Muscle of back (tissue), 11 donors: ENCODE results near the gene CAMK2D. TPM values are rescaled to one million over a fixed set of nuclear protein-coding genes. Genes with fewer than 3 reads are reported as not detected.
"Not testable (repeated sequence)": the region's sequence is repeated elsewhere in the genome, so short reads cannot be mapped to it uniquely, and the experiment has no call there.

Experiments used
- DNase-seq, 3 donors: peaks; one replicate each; pipeline versions ENCODE4 v3.0.0 to v3.0.0-alpha.2; 2013
- polyA plus RNA-seq, 10 donors: library from polyadenylated mRNA; unstranded; fragments of 120-200 nt; gene quantifications; one replicate each; pipeline ENCODE4 v1.2.1, GENCODE V29; 2013; ENCODE audit not compliant: insufficient read length in 10 of 10

The CAMK2D gene
- polyA plus RNA-seq, 10 donors, result 119 to 227 (median 177) TPM

DNA sequence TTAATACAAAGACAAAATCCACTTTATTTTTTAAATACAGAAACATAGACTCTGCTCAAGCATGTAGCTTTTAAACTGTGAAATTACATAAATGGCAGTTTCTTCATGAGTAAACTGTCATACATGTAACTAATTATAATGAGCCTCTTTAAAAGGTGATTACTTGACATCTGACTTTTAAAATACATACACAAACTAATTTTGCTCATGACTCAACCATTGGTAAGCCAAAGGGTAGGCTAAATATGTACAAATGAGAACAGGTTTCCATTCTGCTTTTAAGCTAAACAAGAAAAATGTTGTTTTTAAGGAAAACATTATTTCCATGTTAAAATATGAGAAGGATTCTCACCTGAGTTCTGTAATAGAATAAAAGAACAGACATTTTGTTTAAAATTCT is 27.9 kb downstream of the CAMK2D start:
- no peak for DNase-seq

DNA sequence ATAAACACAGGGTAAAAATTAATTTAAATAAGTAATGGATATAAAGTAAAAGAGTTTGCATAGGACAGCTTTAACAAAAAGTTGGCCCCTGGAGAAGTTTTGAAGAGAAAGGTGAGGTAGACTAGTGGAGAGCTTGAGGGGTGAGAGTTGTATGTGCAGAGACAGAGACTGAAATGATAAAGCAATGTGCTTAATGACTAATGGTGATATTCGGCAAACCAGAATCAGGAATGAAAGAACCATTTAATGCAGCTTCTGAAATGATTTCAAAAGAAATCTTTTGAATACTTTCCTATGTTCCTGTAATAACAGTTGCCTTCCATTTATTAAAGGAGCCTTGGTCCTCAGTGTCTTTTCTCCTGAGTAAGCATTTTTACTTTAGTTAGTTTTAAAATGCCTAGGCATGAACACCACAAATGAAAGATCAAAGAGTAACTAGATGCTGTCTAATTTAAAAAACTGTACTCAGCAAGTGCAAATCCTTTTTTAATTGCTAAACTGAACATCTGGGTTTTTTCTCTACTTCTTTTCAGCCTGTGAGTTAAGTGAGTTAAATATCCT is 28.5 kb downstream of the CAMK2D start:
- no peak for DNase-seq

DNA sequence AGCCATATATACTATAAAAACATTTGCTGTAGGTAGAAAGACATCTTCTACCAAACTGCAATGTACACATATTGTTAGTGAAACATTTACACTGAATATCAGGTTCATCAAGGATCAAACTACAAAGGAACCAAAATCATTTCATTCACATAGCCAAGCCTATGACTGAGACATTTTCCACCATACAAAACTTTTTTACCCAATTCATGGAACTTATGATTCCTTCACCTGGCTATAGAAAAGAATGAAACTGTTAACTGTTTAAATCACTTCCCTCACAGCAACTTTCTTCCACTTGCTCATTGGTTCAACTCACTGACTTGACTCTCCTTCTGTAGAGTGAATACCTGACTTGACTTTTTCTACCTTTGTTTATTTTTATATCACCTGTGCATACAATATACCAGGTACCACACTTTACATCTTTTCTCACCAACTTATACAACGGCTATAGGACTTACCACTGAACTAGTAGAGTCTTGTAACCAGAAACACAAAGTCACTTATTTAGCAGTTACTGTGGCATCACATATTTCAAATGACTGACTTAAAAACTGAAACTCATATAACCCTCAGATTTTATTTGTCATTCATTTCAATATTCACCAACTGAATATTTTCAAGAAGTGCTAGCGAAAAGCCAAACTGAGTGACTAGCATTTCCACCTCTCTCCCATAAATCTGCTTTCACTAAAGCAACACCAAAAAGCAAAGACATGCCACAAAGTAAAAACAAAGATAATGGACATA is 30.9 kb downstream of the CAMK2D start:
- DNase-seq, result no peak

- DNase-seq, result no peak
Measured at GRCh38 chr4:113727802-113728201, 33.7 kb downstream of the CAMK2D start.

- DNase-seq, result peak in 1 of 3 donors; percentile 43
Measured at GRCh38 chr4:113725963-113726362, 35.6 kb downstream of the CAMK2D start.

DNA sequence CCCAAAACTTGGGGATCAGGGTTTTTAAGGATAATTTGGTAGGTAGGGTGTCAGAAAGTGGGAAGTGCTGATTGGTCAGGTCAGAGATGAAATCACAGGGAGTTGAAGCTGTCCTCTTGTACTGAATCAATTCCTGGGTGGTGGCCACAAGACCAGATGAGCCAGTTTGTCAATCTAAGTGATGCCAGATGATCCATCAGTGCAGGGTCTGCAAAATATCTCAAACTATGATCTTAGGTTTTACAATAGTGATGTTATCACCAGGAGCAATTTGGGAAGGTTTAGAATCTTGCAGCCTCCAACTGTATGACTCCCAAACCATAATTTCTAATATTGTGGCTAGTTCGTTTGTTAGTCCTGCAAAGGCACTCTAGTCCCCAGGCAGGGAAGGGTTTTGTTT is 43.3 kb downstream of the CAMK2D start:
- no peak for DNase-seq

- no peak for DNase-seq
Measured at GRCh38 chr4:113711883-113712662, 49.5 kb downstream of the CAMK2D start.

- peak in 1 of 3 donors; percentile 13 for DNase-seq
Measured at GRCh38 chr4:113708250-113708649, 53.3 kb downstream of the CAMK2D start.

GRCh38 chr4:113707048-113707447 is 54.5 kb downstream of the CAMK2D start:
- no peak for DNase-seq

- not testable (repeated sequence) for DNase-seq
Measured at GRCh38 chr4:113705097-113705496, 56.4 kb downstream of the CAMK2D start.

GRCh38 chr4:113702596-113702995 is 58.9 kb downstream of the CAMK2D start:
- DNase-seq, result not testable (repeated sequence)

DNA sequence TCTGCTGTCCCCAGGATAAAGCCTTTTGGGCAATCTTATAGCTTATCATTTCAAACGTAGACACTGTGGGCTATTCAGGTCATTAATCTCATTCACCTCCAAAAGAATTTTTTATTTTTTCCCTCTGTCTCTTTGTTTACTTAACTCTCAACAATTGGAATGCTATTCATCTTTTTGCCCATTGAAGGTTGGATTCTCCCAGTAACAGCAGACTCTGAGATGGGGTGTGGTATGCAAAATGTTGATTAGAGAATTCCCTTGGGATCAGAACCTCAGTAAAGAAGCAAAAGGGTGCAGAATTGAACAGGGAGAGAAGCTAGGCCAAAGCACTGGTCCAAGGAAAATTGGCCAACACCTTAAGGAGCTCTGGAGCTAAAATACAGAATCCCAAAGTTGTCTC is 60.4 kb downstream of the CAMK2D start:
- DNase-seq, result no peak

- DNase-seq, result no peak
Measured at GRCh38 chr4:113700602-113701150, 60.9 kb downstream of the CAMK2D start.

GRCh38 chr4:113699772-113700171 is 61.8 kb downstream of the CAMK2D start:
- no peak for DNase-seq

GRCh38 chr4:113697429-113697828 is 64.1 kb downstream of the CAMK2D start:
- DNase-seq, result no peak

DNA sequence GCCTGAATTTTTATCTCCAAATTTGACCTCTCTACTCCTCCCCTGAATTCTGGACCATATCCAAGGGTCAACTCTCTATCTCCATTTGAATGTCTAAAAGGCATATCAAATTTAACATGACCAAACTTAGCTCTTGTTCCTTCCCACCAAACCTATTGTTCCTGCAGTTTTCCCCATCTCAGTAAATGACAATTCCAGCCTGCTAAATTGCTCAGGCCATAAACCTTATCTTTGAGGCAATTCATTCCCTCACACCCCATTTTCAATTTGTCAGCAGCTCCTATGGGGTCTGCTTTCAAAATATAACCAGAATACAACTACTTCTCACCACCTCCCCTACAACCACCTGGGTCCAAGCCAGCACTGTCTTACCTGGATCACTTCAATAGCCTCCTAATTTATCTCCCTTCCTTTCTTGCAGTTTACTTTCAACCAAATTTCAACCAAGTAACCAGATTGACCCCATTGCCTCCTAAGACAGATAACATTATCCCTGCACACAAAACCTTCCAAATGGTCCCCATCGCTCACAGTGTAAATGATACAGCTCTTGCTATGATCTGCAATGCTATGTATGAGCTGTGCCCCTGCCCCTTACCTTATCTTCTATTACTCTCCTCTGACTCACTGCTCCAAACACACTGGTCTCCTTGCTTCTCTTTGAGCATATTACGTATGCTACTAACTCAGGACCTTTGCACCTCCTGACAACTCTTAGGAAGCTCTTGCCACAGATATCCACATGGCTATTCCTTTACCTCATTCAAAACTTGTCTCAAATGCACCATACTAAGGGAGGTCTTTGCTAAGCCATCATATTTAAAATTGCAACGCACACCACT is 66.0 kb downstream of the CAMK2D start:
- DNase-seq, result no peak

- DNase-seq, result no peak
Measured at GRCh38 chr4:113694008-113694407, 67.5 kb downstream of the CAMK2D start.

- peak in 1 of 3 donors; percentile 51 for DNase-seq
Measured at GRCh38 chr4:113692809-113693411, 68.6 kb downstream of the CAMK2D start.

DNA sequence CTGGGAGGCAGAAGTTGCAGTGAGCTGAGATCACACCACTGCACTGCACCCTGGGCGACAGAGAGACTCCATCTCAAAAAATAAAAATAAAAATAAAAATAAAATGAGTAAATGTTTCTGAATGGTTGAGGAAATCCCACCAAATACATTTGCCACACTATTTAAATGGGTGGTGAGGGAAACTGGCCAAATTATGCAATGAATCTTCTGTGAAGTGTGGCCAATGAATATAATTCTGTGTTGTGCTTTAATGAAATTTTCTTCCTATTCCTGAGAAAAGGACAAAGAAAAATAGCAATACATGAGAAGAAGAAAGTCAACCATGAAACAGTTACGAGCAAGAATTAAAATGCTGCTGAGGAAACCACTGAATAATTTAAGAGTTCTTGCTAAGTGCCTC is 69.9 kb downstream of the CAMK2D start:
- DNase-seq, result no peak

DNA sequence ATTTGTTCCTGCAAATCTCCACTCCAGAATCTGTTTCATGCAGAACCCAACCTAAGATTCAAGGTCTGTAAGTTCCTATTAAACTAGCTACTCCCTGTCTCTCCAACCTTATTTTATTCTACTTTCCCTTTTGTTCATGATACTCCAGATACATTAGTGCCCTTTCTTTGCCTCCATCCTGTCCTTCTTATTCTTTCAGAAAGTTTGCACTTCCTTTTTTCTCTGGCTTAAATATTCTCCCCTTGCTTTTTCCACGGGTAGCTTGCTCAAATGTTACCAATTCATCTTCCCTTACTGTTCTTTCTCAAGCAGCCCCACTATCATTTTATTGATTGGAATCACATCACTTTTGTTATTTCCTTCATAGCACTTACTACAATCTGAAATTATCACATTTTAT is 72.1 kb downstream of the CAMK2D start:
- no peak for DNase-seq

DNA sequence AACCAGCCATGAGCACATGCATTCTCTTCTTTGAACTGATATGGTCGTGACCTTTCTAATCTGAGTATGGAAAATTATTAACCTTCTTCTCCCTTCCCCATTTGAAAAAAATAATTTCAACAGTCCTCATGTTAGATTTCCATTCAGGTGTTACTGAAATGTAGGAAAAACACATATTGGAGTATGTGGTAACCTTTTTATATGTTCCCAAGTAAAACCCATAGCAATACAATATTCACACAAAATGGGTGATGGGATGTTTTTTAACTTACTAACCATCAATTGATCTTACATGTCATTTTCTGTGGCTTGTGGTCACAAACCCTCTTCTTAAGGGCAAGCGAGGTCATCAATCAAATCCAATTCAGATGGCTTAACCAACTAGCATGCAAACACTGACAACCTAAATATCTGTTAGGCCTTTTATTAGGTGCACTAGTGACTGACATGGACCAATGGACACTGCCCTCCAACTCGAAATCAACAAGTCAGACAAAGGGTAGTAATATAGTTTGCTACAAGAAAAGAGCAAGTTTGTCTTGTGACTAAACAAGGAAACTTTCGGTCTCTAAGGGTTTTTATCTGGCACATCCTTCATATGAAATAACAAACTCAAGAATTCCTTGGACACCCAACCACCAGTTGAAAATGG is 74.3 kb downstream of the CAMK2D start:
- peak in 2 of 3 donors; percentile 21 to 38 for DNase-seq
